Peyer's patch (tissue), 4 donors: Measurements from ENCODE around the gene CHST3. TPM values are rescaled to one million over a fixed set of nuclear protein-coding genes. Genes with fewer than 3 reads are reported as not detected.
A peak's percentile ranks its signal among the peaks of the same experiment; 100 is the strongest.

Experiments used
- DNase-seq, 3 donors: peaks; one replicate each; pipeline ENCODE4 v3.0.0-alpha.2; 2017 to 2019
- H3K27ac ChIP-seq, 4 donors: fragments of 200-600 bp; sonication (generic); one replicate each; pipeline ENCODE4 v1.5.1; 2016 to 2019
- H3K27me3 ChIP-seq, 2 donors: fragments of 200-600 bp; sonication (generic); one replicate each; pipeline ENCODE4 v1.5.1; 2019
- H3K36me3 ChIP-seq, 3 donors: fragments of 200-600 bp; sonication (generic); one replicate each; pipeline ENCODE4 v1.5.1; 2016 to 2019
- H3K4me1 ChIP-seq, 4 donors: fragments of 200-600 bp; sonication (generic); one replicate each; pipeline ENCODE4 v1.5.1; 2016 to 2019
- H3K4me3 ChIP-seq, 4 donors: fragments of 200-600 bp; sonication (generic); 1 replicate in 3 of 4; 2 replicates in 1 of 4; pipeline ENCODE4 v1.5.1; 2016 to 2019; ENCODE audit warnings: mild to moderate bottlenecking in 1 of 4
- H3K9me3 ChIP-seq, 4 donors: fragments of 200-600 bp; sonication (generic); one replicate each; pipeline ENCODE4 v1.5.1; 2016 to 2019; ENCODE audit warnings: mild to moderate bottlenecking in 1 of 4
- CTCF ChIP-seq, 6 experiments: fragments of 450-650 bp in 4 of 6; fragments of 200-600 bp in 2 of 6; sonication (generic) in 1 of 6; IDR thresholded peaks; one replicate each; pipeline ENCODE4 v1.5.1; 2017 to 2019; ENCODE audit warnings: antibody characterized with exemption in 6 of 6, mild to moderate bottlenecking in 3 of 6, moderate library complexity in 1 of 6
- POLR2A ChIP-seq, 2 donors: fragments of 450-650 bp; IDR thresholded peaks; one replicate each; pipeline ENCODE4 v1.5.1; 2017; ENCODE audit warnings: antibody characterized with exemption in 2 of 2, mild to moderate bottlenecking in 2 of 2, moderate library complexity in 2 of 2
- total RNA-seq, 4 donors: library from RNA; depleted of rRNA; stranded (reverse); fragments of >200 nt; gene quantifications; one replicate each; pipeline ENCODE4 v1.1.0, GENCODE V29; 2016

Gene CHST3
- total RNA-seq, 4 donors from 2014 or later, result 0.88 to 9.1 (median 3.0) TPM

GRCh38 chr10:71990706-71991269 is 26.6 kb downstream of the CHST3 start:
- H3K9me3 ChIP-seq, result no peaks in the 10 kb centered on the region
- no peaks in the 10 kb centered on the region for H3K27me3 ChIP-seq
- no peaks in the 10 kb centered on the region for H3K36me3 ChIP-seq
- no peak overlapping the region for H3K27ac ChIP-seq
- no peak for DNase-seq
- H3K4me1 ChIP-seq, result peaks cover 0 to 15% (median 0%) of the 10 kb centered on the region in 4 donors
- TF ChIP-seq POLR2A (IDR thresholded peaks at IDR 0.05) (no peak), CTCF (IDR thresholded peaks at IDR 0.05) (no peak)
- no peak overlapping the region for H3K4me3 ChIP-seq

- Histone ChIP-seq H3K9me3 (no peaks in the 10 kb centered on the region), H3K4me1 (peaks cover 0 to 28% (median 0%) of the 10 kb centered on the region in 4 donors), H3K27me3 (no peaks in the 10 kb centered on the region), H3K36me3 (no peaks in the 10 kb centered on the region), H3K4me3 (no peak overlapping the region), H3K27ac (no peak overlapping the region)
- TF ChIP-seq POLR2A (IDR thresholded peaks at IDR 0.05) (no peak), CTCF (IDR thresholded peaks at IDR 0.05) (no peak)
- no peak for DNase-seq
Observed at GRCh38 chr10:71995449-71995848, 31.3 kb downstream of the CHST3 start.

GRCh38 chr10:71995887-71996575 is 31.8 kb downstream of the CHST3 start:
- H3K9me3 ChIP-seq, result no peaks in the 10 kb centered on the region
- H3K36me3 ChIP-seq, result no peaks in the 10 kb centered on the region
- no peak for DNase-seq
- no peak overlapping the region for H3K4me3 ChIP-seq
- TF ChIP-seq POLR2A (IDR thresholded peaks at IDR 0.05), result no peak
- no peaks in the 10 kb centered on the region for H3K27me3 ChIP-seq
- H3K27ac ChIP-seq, result no peak overlapping the region
- H3K4me1 ChIP-seq, result peaks cover 0 to 28% (median 0%) of the 10 kb centered on the region in 4 donors

GRCh38 chr10:71996592-71997371 is 32.6 kb downstream of the CHST3 start:
- Histone ChIP-seq H3K9me3 (no peaks in the 10 kb centered on the region), H3K4me1 (peaks cover 0 to 28% (median 0%) of the 10 kb centered on the region in 4 donors), H3K4me3 (no peak overlapping the region), H3K36me3 (no peaks in the 10 kb centered on the region), H3K27ac (no peak overlapping the region), H3K27me3 (no peaks in the 10 kb centered on the region)
- TF ChIP-seq CTCF (IDR thresholded peaks at IDR 0.05) (no peak), POLR2A (IDR thresholded peaks at IDR 0.05) (no peak)
- no peak for DNase-seq

GRCh38 chr10:71998119-71998839 is 34.1 kb downstream of the CHST3 start:
- DNase-seq, result no peak

More at GRCh38 chr10:71998119-71998839, 34.1 kb downstream of the CHST3 start:
- Histone ChIP-seq H3K9me3 (no peaks in the 10 kb centered on the region), H3K4me3 (no peak overlapping the region), H3K27me3 (no peaks in the 10 kb centered on the region), H3K4me1 (peaks cover 0 to 28% (median 0%) of the 10 kb centered on the region in 4 donors), H3K36me3 (no peaks in the 10 kb centered on the region), H3K27ac (peak overlapping the region in 3 of 4 donors; percentile 52 to 85 (median 66))
- TF ChIP-seq POLR2A (IDR thresholded peaks at IDR 0.05) (no peak), CTCF (IDR thresholded peaks at IDR 0.05) (no peak)
